IMR-90 (cell line): Measurements from ENCODE around the gene CAMTA1. TPM values are rescaled to one million over a fixed set of nuclear protein-coding genes. Genes with fewer than 3 reads are reported as not detected.

Source experiments
- ATAC-seq: fragments of 200-7000 bp; cut with Tn5 transposase; 2 replicates; pipeline ENCODE4 v1.9.1; 2020; ENCODE audit warnings: low read depth, mild to moderate bottlenecking, moderate library complexity
- BruUV-seq: library from RNA; stranded (reverse); fragments of 400-500 nt; replicated peaks from 2 replicates; lab custom pipeline; 2021; lab: Mats Ljungman, UMichigan
- CTCF ChIA-PET: fragments of 300-600 bp; formaldehyde crosslinking; extraction: SDS; loops from one replicate; lab custom pipeline; 2021; ENCODE audit warnings: antibody characterized with exemption; lab: Yijun Ruan, JAX
- POLR2A ChIA-PET: fragments of 300-600 bp; sonication (Branson Sonifier 250); formaldehyde crosslinking; loops from one replicate; lab custom pipeline; 2022; ENCODE audit warnings: antibody characterized with exemption; ENCODE audit not compliant: unreplicated experiment; lab: Charles Lee
- DNase-seq: peaks from one replicate; pipeline ENCODE4 v3.0.0; 2013
- H2AFZ ChIP-seq: replicated peaks from 2 replicates; pipeline ENCODE3; 2013; ENCODE audit warnings: low read length, mild to moderate bottlenecking; ENCODE audit not compliant: poor library complexity
- H2AK5ac ChIP-seq: 2 replicates; pipeline ENCODE4 v1.6.1; 2013; ENCODE audit warnings: low read depth, low read length, inconsistent platforms
- H2AK9ac ChIP-seq: replicated peaks from 2 replicates; pipeline ENCODE3; 2013; ENCODE audit warnings: mild to moderate bottlenecking, low read depth, low read length, moderate library complexity; ENCODE audit not compliant: poor library complexity
- H2BK120ac ChIP-seq: 2 replicates; pipeline ENCODE4 v1.6.1; 2013; ENCODE audit warnings: low read depth, low read length, inconsistent platforms
- H2BK15ac ChIP-seq: 3 replicates; pipeline ENCODE4 v1.6.1; 2013; ENCODE audit warnings: low read depth, low read length, inconsistent platforms
- H2BK20ac ChIP-seq: 2 replicates; pipeline ENCODE4 v1.6.1; 2013; ENCODE audit warnings: low read depth, mild to moderate bottlenecking, inconsistent platforms, low read length, moderate library complexity
- H2BK5ac ChIP-seq: 2 replicates; pipeline ENCODE4 v1.6.1; 2013; ENCODE audit warnings: mild to moderate bottlenecking, low read depth, low read length, inconsistent platforms; ENCODE audit not compliant: poor library complexity, severe bottlenecking
- H3K14ac ChIP-seq: replicated peaks from 2 replicates; pipeline ENCODE4 v1.6.1; 2013; ENCODE audit warnings: low read depth, low read length, inconsistent platforms
- H3K18ac ChIP-seq: 2 replicates; pipeline ENCODE4 v1.6.1; 2013; ENCODE audit warnings: low read depth, low read length, control low read depth
- H3K23ac ChIP-seq: 2 replicates; pipeline ENCODE4 v1.6.1; 2013; ENCODE audit warnings: low read depth, low read length, inconsistent platforms
- H3K27ac ChIP-seq: 2 replicates; pipeline ENCODE4 v1.5.1; 2013; ENCODE audit warnings: mild to moderate bottlenecking, control low read depth, low read length; ENCODE audit not compliant: insufficient read depth
- H3K27me3 ChIP-seq: 2 replicates; pipeline ENCODE4 v1.6.1; 2013; ENCODE audit warnings: low read length; ENCODE audit not compliant: control insufficient read depth, insufficient read depth
- H3K36me3 ChIP-seq: 2 replicates; pipeline ENCODE4 v1.6.1; 2013; ENCODE audit warnings: low read length, mixed read lengths; ENCODE audit not compliant: control insufficient read depth, insufficient read depth
- H3K4ac ChIP-seq: 2 replicates; pipeline ENCODE4 v1.6.1; 2013; ENCODE audit warnings: low read depth, low read length, inconsistent platforms
- H3K4me1 ChIP-seq: 2 replicates; pipeline ENCODE4 v1.6.1; 2013; ENCODE audit warnings: low read length, mixed read lengths; ENCODE audit not compliant: control insufficient read depth, insufficient read depth
- H3K4me2 ChIP-seq: 2 replicates; pipeline ENCODE4 v1.6.1; 2013; ENCODE audit warnings: low read depth, mild to moderate bottlenecking, control low read depth, low read length, moderate library complexity
- H3K4me3 ChIP-seq: 2 replicates; pipeline ENCODE4 v1.5.1; 2013; ENCODE audit warnings: low read depth, mild to moderate bottlenecking, control low read depth, low read length, moderate library complexity; ENCODE audit not compliant: insufficient read depth
- H3K56ac ChIP-seq: 2 replicates; pipeline ENCODE4 v1.6.1; 2013; ENCODE audit warnings: low read length, inconsistent platforms; ENCODE audit not compliant: insufficient read depth; ENCODE audit errors: extremely low read depth
- H3K79me1 ChIP-seq, 2 experiments: 2 replicates each; pipeline ENCODE4 v1.6.1; 2013; ENCODE audit warnings: low read length in 2 of 2, inconsistent platforms in 1 of 2, low read depth in 1 of 2
- H3K9ac ChIP-seq: 2 replicates; pipeline ENCODE4 v1.6.1; 2013; ENCODE audit warnings: low read depth, low read length, control low read depth
- H3K9me1 ChIP-seq: 2 replicates; pipeline ENCODE4 v1.6.1; 2013; ENCODE audit warnings: low read length, inconsistent platforms; ENCODE audit not compliant: insufficient read depth
- H3K9me3 ChIP-seq: 2 replicates; pipeline ENCODE4 v1.6.1; 2013; ENCODE audit warnings: low read length; ENCODE audit not compliant: control insufficient read depth, insufficient read depth
- H4K20me1 ChIP-seq: 2 replicates; pipeline ENCODE4 v1.6.1; 2013; ENCODE audit warnings: low read length, inconsistent platforms; ENCODE audit not compliant: insufficient read depth
- H4K5ac ChIP-seq: 2 replicates; pipeline ENCODE4 v1.6.1; 2013; ENCODE audit warnings: mild to moderate bottlenecking, low read depth, low read length, control low read depth
- H4K8ac ChIP-seq, 2 experiments: 2 replicates each; pipeline ENCODE4 v1.6.1; 2013; ENCODE audit warnings: low read depth in 2 of 2, low read length in 2 of 2, control low read depth in 1 of 2, inconsistent platforms in 1 of 2
- H4K91ac ChIP-seq: 2 replicates; pipeline ENCODE4 v1.6.1; 2013; ENCODE audit warnings: low read depth, low read length, inconsistent platforms; ENCODE audit not compliant: insufficient read depth
- BHLHE40 ChIP-seq: fragments of 150-350 bp; IDR thresholded peaks from 2 replicates; pipeline ENCODE4 v1.6.1; 2016; ENCODE audit warnings: mild to moderate bottlenecking, low read depth, low read length
- CEBPB ChIP-seq: IDR thresholded peaks from 2 replicates; pipeline ENCODE4 v1.6.1; 2012; ENCODE audit warnings: low read depth, low read length, improper control_type of control experiment
- CHD1 ChIP-seq: IDR thresholded peaks from 2 replicates; pipeline ENCODE4 v1.6.1; 2012; ENCODE audit warnings: low read depth, low read length, improper control_type of control experiment
- ELK1 ChIP-seq: fragments of 150-350 bp; IDR thresholded peaks from 2 replicates; pipeline ENCODE4 v1.6.1; 2016; ENCODE audit warnings: low read depth, mild to moderate bottlenecking, low read length, moderate library complexity, borderline replicate concordance
- MAZ ChIP-seq: IDR thresholded peaks from 2 replicates; pipeline ENCODE4 v1.6.1; 2012; ENCODE audit warnings: low read depth, mild to moderate bottlenecking, low read length, improper control_type of control experiment, moderate library complexity, borderline replicate concordance
- MXI1 ChIP-seq: IDR thresholded peaks from 2 replicates; pipeline ENCODE4 v1.6.1; 2012; ENCODE audit warnings: low read depth, mild to moderate bottlenecking, low read length, moderate library complexity, borderline replicate concordance
- NFE2L2 ChIP-seq: fragments of 150-350 bp; IDR thresholded peaks from 2 replicates; pipeline ENCODE4 v1.6.1; 2016; ENCODE audit warnings: low read depth, mild to moderate bottlenecking, low read length
- POLR2A ChIP-seq: IDR thresholded peaks from 2 replicates; pipeline ENCODE4 v1.6.1; 2012; ENCODE audit warnings: mild to moderate bottlenecking, low read depth, low read length
- RAD21 ChIP-seq: IDR thresholded peaks from 2 replicates; pipeline ENCODE4 v1.6.1; 2012; ENCODE audit warnings: low read length, improper control_type of control experiment
- RCOR1 ChIP-seq: IDR thresholded peaks from 2 replicates; pipeline ENCODE4 v1.6.1; 2012; ENCODE audit warnings: mild to moderate bottlenecking, low read length, improper control_type of control experiment; ENCODE audit not compliant: insufficient replicate concordance
- RFX5 ChIP-seq: IDR thresholded peaks from 2 replicates; pipeline ENCODE4 v1.8.0; 2012; ENCODE audit warnings: low read depth, mild to moderate bottlenecking, low read length, moderate library complexity
- WGBS, 2 experiments: methylation state at CpG; one replicate each; pipeline versions ENCODE4 v1.1.5 to v1.1.7; 2013; ENCODE audit warnings: missing lambda C conversion rate in 2 of 2; ENCODE audit not compliant: insufficient read length in 1 of 2; ENCODE audit errors: extremely low coverage in 2 of 2; 5-methylcytosine and 5-hydroxymethylcytosine counted together
- dilution Hi-C: fragments of 300-500 bp; cut with HindIII; formaldehyde crosslinking; loops from one replicate; pipeline ENCODE4 v1.14.3; 2018; ENCODE audit warnings: low sequenced_read_pairs; ENCODE audit not compliant: unreplicated experiment
- in situ Hi-C: fragments of 300-500 bp; cut with MboI; formaldehyde crosslinking; loops from 3 replicates; pipeline ENCODE4 v1.14.3; 2019; ENCODE audit warnings: low sequenced_read_pairs, inconsistent platforms, mixed read lengths
- intact Hi-C: fragments of 100-400 bp; cut with micrococcal nuclease; formaldehyde crosslinking; loops from 2 replicates; pipeline ENCODE4 v1.10.0; 2022
- polyA plus RNA-seq, 3 experiments: library from polyadenylated mRNA; depleted of rRNA; stranded (reverse); fragments of >200 nt; gene quantifications; 2 replicates each; pipeline ENCODE4 v1.2.3, GENCODE V29; 2012; ENCODE audit warnings: low replicate concordance in 1 of 3
- total RNA-seq: library from RNA; depleted of rRNA; stranded (reverse); fragments of >200 nt; gene quantifications from 2 replicates; pipeline ENCODE4 v1.2.3, GENCODE V29; 2012
- TF ChIP-seq, protein P1 (sequence below): conservative IDR thresholded peaks from 2 replicates; pipeline ENCODE4 v1.5.1; 2012; ENCODE audit warnings: mild to moderate bottlenecking, low read depth, low read length, improper control_type of control experiment

Gene CAMTA1
- total and polyA plus RNA-seq, 2 of the 4 experiments (the other 2 are of a cell fraction): 35.5 to 74.3 TPM

DNA sequence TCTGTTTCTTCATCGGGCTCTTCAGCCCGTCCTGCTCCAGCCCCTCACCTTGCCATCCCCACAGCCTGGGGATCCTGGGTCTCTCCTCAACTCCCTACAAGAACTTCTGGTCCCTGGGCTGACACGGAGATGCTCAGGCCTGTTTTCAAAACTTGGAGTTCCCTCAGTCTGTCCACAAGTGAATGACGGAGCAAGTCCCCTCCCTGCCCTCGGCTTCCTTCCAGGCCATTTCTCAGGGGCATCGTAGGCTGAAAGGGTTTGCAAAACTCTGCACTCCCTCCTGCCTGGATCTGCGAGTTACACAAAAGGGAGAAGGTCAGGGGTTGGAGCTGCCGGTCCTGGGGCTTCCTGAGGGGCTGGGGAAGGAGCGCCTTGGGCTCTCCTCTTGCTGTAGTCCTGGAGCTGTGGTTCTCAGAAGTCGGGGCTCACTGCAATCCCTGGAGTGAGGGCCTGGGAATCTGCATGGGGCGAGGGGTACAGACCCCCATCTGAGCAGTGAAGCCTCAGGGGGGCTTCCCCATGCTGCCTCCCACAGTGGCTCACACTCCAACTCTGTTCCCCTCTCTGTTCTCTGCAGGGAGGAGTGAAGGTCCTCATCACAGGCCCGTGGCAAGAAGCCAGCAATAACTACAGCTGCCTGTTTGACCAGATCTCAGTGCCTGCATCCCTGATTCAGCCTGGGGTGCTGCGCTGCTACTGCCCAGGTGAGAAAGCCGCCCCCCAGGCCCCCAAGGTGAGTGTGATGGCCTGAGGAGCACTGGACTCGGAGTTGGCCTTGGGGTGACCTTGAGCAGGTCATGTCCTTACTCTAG is 885.3 kb downstream of the CAMTA1 start (continued):
- TF ChIP-seq ELK1: no peak

DNA sequence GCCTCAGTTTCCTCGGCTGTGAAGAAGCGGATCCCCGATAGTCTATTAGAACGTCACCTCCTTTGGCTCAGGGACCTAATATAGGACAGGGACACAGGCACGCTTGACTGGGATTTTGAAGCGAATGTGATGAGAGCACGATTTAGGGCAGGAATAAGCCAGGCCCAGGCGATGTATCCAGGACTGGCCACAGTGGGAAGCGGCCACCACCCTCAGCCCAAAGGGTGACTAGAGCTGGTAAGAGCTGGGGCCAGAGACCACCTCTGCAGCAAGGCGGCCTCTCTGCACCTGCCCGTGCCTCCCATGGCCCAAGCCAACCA is 885.9 kb downstream of the CAMTA1 start:
- H3K9ac ChIP-seq: no peak overlapping the region
- no peaks in the 10 kb centered on the region for H3K9me1 ChIP-seq
- 95% methylated on average over 4 of the region's 11 CpGs; no CpG with 5 or more reads in 1 of the 2 experiments for WGBS, 2 experiments
- no peak overlapping the region for H2AFZ ChIP-seq
- intact Hi-C loops: no loop called here
- dilution Hi-C loops: no loop called here
- no peak overlapping the region for H2AK9ac ChIP-seq
- H3K4me2 ChIP-seq: no peak overlapping the region
- H3K79me1 ChIP-seq: no peaks in the 10 kb centered on the region
- H2BK120ac ChIP-seq: no peak overlapping the region
- H3K36me3 ChIP-seq: no peaks in the 10 kb centered on the region
- H3K9me3 ChIP-seq: no peaks in the 10 kb centered on the region
- H4K8ac ChIP-seq: no peak overlapping the region
- peaks cover 35% of the 10 kb centered on the region for H3K27me3 ChIP-seq
- H4K91ac ChIP-seq: no peak overlapping the region
- H2AK5ac ChIP-seq: no peak overlapping the region
- H3K27ac ChIP-seq: no peak overlapping the region
- no peak overlapping the region for H4K5ac ChIP-seq
- in situ Hi-C loops: loop anchor here (5.0 to 25.0 kb wide), 2 partner anchors 231 to 641 kb away; partner anchors contain the start of gene SLC45A1
- no peaks in the 10 kb centered on the region for H4K20me1 ChIP-seq
- no peak overlapping the region for H3K4me3 ChIP-seq
- H3K4me1 ChIP-seq: no peaks in the 10 kb centered on the region; the same call in 1 of the 2 replicates
- no peak overlapping the region for H3K23ac ChIP-seq
- H3K18ac ChIP-seq: no peak overlapping the region
- H3K56ac ChIP-seq: no peak overlapping the region
- H3K14ac ChIP-seq: no peak overlapping the region
- no TSS peak for BruUV-seq
- H2BK20ac ChIP-seq: no peak overlapping the region
- ChIA-PET POLR2A (no interaction called here), CTCF (interaction anchor here (9.2 kb wide), 1 partner anchor 82 kb away, joined by 108 read pairs; no protein-coding TSS in a partner anchor)
- ATAC-seq (no peak), DNase-seq (no peak)
- no peak overlapping the region for H2BK15ac ChIP-seq
- H3K4ac ChIP-seq: no peak overlapping the region
- no peak overlapping the region for H2BK5ac ChIP-seq
- TF ChIP-seq, protein P1, sequence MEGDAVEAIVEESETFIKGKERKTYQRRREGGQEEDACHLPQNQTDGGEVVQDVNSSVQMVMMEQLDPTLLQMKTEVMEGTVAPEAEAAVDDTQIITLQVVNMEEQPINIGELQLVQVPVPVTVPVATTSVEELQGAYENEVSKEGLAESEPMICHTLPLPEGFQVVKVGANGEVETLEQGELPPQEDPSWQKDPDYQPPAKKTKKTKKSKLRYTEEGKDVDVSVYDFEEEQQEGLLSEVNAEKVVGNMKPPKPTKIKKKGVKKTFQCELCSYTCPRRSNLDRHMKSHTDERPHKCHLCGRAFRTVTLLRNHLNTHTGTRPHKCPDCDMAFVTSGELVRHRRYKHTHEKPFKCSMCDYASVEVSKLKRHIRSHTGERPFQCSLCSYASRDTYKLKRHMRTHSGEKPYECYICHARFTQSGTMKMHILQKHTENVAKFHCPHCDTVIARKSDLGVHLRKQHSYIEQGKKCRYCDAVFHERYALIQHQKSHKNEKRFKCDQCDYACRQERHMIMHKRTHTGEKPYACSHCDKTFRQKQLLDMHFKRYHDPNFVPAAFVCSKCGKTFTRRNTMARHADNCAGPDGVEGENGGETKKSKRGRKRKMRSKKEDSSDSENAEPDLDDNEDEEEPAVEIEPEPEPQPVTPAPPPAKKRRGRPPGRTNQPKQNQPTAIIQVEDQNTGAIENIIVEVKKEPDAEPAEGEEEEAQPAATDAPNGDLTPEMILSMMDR: no peak
- TF ChIP-seq RAD21 (no peak), ELK1 (no peak), MXI1 (no peak), CEBPB (no peak), POLR2A (no peak), NFE2L2 (no peak), RCOR1 (no peak), MAZ (no peak), RFX5 (no peak), CHD1 (no peak), BHLHE40 (no peak)
